PC-3 (cell line): ENCODE measurements around the gene LMO1. TPM values are rescaled to one million over a fixed set of nuclear protein-coding genes. Genes with fewer than 3 reads are reported as not detected.

Source experiments
- ATAC-seq: fragments of 200-7000 bp; cut with Tn5 transposase; 2 replicates; pipeline ENCODE4 v1.9.1; 2020; ENCODE audit warnings: mild to moderate bottlenecking, moderate library complexity
- BruUV-seq: library from RNA; stranded (reverse); fragments of 400-500 nt; replicated peaks from 2 replicates; lab custom pipeline; 2021; lab: Mats Ljungman, UMichigan
- CTCF ChIA-PET: fragments of 300-600 bp; sonication (Branson Sonifier 250); formaldehyde crosslinking; loops from one replicate; lab custom pipeline; 2022; ENCODE audit warnings: antibody characterized with exemption; lab: Charles Lee
- POLR2A ChIA-PET: fragments of 300-600 bp; sonication (Branson Sonifier 250); formaldehyde crosslinking; loops from one replicate; lab custom pipeline; 2022; ENCODE audit warnings: antibody characterized with exemption; ENCODE audit not compliant: unreplicated experiment; lab: Charles Lee
- DNase-seq: peaks from one replicate; pipeline ENCODE4 v3.0.0-alpha.2; 2015
- H2AFZ ChIP-seq: fragments of 300-600 bp; sonication (generic); 2 replicates; pipeline ENCODE4 v1.6.0; 2016; ENCODE audit warnings: antibody characterized with exemption, low read length
- H3F3A ChIP-seq: fragments of 300-600 bp; sonication (generic); one replicate; pipeline ENCODE4 v1.6.0; 2017; ENCODE audit warnings: antibody characterized with exemption, low read length, control low read depth, mild to moderate bottlenecking; ENCODE audit not compliant: unreplicated experiment
- H3K27ac ChIP-seq: fragments of 300-600 bp; sonication (generic); 2 replicates; pipeline ENCODE4 v1.5.1; 2016; ENCODE audit warnings: mild to moderate bottlenecking, low read length
- H3K27me3 ChIP-seq: fragments of 300-600 bp; sonication (generic); 2 replicates; pipeline ENCODE4 v1.6.1; 2016; ENCODE audit warnings: low read length, mixed read lengths
- H3K36me3 ChIP-seq: fragments of 300-600 bp; sonication (generic); 2 replicates; pipeline ENCODE4 v1.6.1; 2016; ENCODE audit warnings: low read depth, mixed run types, low read length, mixed read lengths
- H3K4me1 ChIP-seq: fragments of 300-600 bp; sonication (generic); 2 replicates; pipeline ENCODE4 v1.5.1; 2016; ENCODE audit warnings: low read length; ENCODE audit not compliant: insufficient read depth
- H3K4me2 ChIP-seq: fragments of 300-600 bp; sonication (generic); 2 replicates; pipeline ENCODE4 v1.6.0; 2016; ENCODE audit warnings: low read length
- H3K4me3 ChIP-seq: fragments of 300-600 bp; sonication (generic); 2 replicates; pipeline ENCODE4 v1.5.1; 2016; ENCODE audit warnings: mild to moderate bottlenecking, low read length, mixed read lengths
- H3K79me2 ChIP-seq: fragments of 300-600 bp; sonication (generic); 2 replicates; pipeline ENCODE4 v1.6.1; 2017; ENCODE audit warnings: low read length, mixed read lengths
- H3K9ac ChIP-seq: fragments of 300-600 bp; sonication (generic); 2 replicates; pipeline ENCODE4 v1.6.0; 2016; ENCODE audit warnings: mild to moderate bottlenecking, low read length
- H3K9me2 ChIP-seq: fragments of 300-600 bp; sonication (generic); replicated peaks from 2 replicates; pipeline ENCODE4 v1.6.1; 2016; ENCODE audit warnings: mixed run types, low read length, mixed read lengths
- H3K9me3 ChIP-seq: fragments of 300-600 bp; sonication (generic); 2 replicates; pipeline ENCODE4 v1.6.1; 2016; ENCODE audit warnings: low read length, mixed read lengths
- H4K20me1 ChIP-seq: fragments of 300-600 bp; sonication (generic); 2 replicates; pipeline ENCODE4 v1.6.1; 2016; ENCODE audit warnings: low read length, mixed read lengths
- CTCF ChIP-seq: fragments of 300-600 bp; sonication (generic); conservative IDR thresholded peaks from 2 replicates; pipeline ENCODE4 v1.5.1; 2017; ENCODE audit warnings: antibody characterized with exemption, low read depth, mild to moderate bottlenecking, low read length
- EZH2 ChIP-seq: fragments of 300-600 bp; sonication (generic); IDR thresholded peaks from one replicate; pipeline ENCODE4 v1.6.1; 2017; ENCODE audit warnings: antibody characterized with exemption, mild to moderate bottlenecking, low read length; ENCODE audit not compliant: unreplicated experiment
- EZH2phosphoT487 ChIP-seq: fragments of 300-600 bp; sonication (generic); IDR thresholded peaks from 2 replicates; pipeline ENCODE4 v1.6.1; 2018; ENCODE audit warnings: mild to moderate bottlenecking, antibody characterized with exemption, low read length, borderline replicate concordance
- intact Hi-C: fragments of 100-400 bp; cut with micrococcal nuclease; formaldehyde crosslinking; loops from 2 replicates; pipeline ENCODE4 v1.9.0; 2023
- total RNA-seq: library from RNA; depleted of rRNA; stranded (reverse); fragments of >200 nt; gene quantifications from 2 replicates; pipeline ENCODE4 v1.2.3, GENCODE V29; 2014

LMO1 gene
- total RNA-seq, 1 experiment from 2014 or later, result 0.15 TPM

- ChIA-PET CTCF (no interaction called here), POLR2A (no interaction called here)
- Histone ChIP-seq H3K4me2 (no peak overlapping the region), H3K79me2 (no peaks in the 10 kb centered on the region), H3K4me3 (no peak overlapping the region), H3F3A (no peaks in the 10 kb centered on the region), H2AFZ (no peak overlapping the region), H3K9ac (no peak overlapping the region), H3K4me1 (peaks cover 17% of the 10 kb centered on the region), H3K27me3 (peaks cover 8% of the 10 kb centered on the region; the same call in 1 of the 2 replicates), H4K20me1 (no peaks in the 10 kb centered on the region), H3K9me3 (no peaks in the 10 kb centered on the region), H3K27ac (no peak overlapping the region), H3K9me2 (no peaks in the 10 kb centered on the region), H3K36me3 (no peaks in the 10 kb centered on the region)
- intact Hi-C loops, result no loop called here
- DNase-seq (no peak), ATAC-seq (no peak)
- BruUV-seq, result no TSS peak
- TF ChIP-seq EZH2phosphoT487 (no peak), CTCF (no peak), EZH2 (no peak)
These were observed 40.2 kb downstream of the LMO1 start for GRCh38 chr11:8223513-8223900.

- Histone ChIP-seq H3K9me3 (no peaks in the 10 kb centered on the region), H3F3A (no peaks in the 10 kb centered on the region), H3K27me3 (peaks cover 8% of the 10 kb centered on the region; the same call in 1 of the 2 replicates), H4K20me1 (no peaks in the 10 kb centered on the region), H3K9me2 (no peaks in the 10 kb centered on the region), H3K36me3 (no peaks in the 10 kb centered on the region), H3K4me3 (no peak overlapping the region), H3K79me2 (no peaks in the 10 kb centered on the region), H3K27ac (no peak overlapping the region), H2AFZ (no peak overlapping the region), H3K9ac (no peak overlapping the region), H3K4me2 (no peak overlapping the region), H3K4me1 (peaks cover 14% of the 10 kb centered on the region)
- intact Hi-C loops, result no loop called here
- ATAC-seq (no peak), DNase-seq (no peak)
- TF ChIP-seq EZH2phosphoT487, result no peak
- no peak for TF ChIP-seq CTCF
- TF ChIP-seq EZH2, result no peak
- ChIA-PET POLR2A (no interaction called here), CTCF (no interaction called here)
- no TSS peak for BruUV-seq
These were observed 40.7 kb downstream of the LMO1 start for GRCh38 chr11:8222820-8223512.

DNA sequence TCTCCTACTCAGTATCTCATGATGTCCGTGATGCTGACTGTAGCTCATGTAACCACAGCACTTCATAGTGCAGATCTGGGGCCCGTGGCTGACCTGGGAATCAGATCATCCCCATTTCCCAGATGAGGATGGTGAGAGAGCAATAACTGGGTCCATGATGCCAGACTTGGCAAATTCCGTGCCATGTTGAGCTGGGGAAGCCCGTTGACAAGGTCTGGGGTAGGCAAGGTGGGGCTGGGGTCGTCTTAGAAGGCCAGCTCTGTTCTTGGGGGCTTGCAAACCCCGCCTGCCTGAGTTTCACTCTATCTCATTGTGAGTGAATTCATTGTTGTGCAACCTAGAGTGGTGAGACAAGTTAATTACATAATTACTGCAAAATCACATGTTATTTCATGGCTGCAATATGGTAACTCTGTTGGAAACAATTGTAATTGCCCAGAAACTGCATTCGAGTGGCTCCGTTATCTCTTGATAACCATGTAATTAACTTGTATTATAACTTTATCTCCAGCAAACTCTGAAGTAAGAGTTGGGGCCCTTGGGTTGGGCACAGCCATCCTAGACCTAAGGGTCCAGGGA lies 41.7 kb downstream of the LMO1 start:
- Histone ChIP-seq H3K9ac (no peak overlapping the region), H3K36me3 (no peaks in the 10 kb centered on the region), H3K27me3 (peaks cover 8% of the 10 kb centered on the region; the same call in 1 of the 2 replicates), H3K79me2 (no peaks in the 10 kb centered on the region), H3K9me2 (no peaks in the 10 kb centered on the region), H3F3A (no peaks in the 10 kb centered on the region), H3K9me3 (no peaks in the 10 kb centered on the region), H3K4me1 (peaks cover 4% of the 10 kb centered on the region; the same call in 1 of the 2 replicates), H2AFZ (no peak overlapping the region), H3K4me2 (no peak overlapping the region), H4K20me1 (no peaks in the 10 kb centered on the region), H3K4me3 (no peak overlapping the region), H3K27ac (no peak overlapping the region)
- ChIA-PET POLR2A (no interaction called here), CTCF (no interaction called here)
- ATAC-seq (no peak), DNase-seq (no peak)
- no TSS peak for BruUV-seq
- intact Hi-C loops, result no loop called here
- TF ChIP-seq CTCF (no peak), EZH2 (no peak), EZH2phosphoT487 (no peak)
